Bronchial epithelial cell (primary cell): ENCODE results near the gene CHN1. TPM values are rescaled to one million over a fixed set of nuclear protein-coding genes. Genes with fewer than 3 reads are reported as not detected.

Experiments used
- DNase-seq: peaks from one replicate; pipeline ENCODE4 v3.0.0-alpha.2; 2010; ENCODE audit warnings: low read depth
- FAIRE-seq: peaks from 2 replicates; lab custom pipeline; 2011; peaks lifted over from hg19 to GRCh38; lab: Jason Lieb, UNC
- H3K27me3 ChIP-seq: 2 replicates; pipeline ENCODE4 v1.5.1; 2011; ENCODE audit warnings: low read length; ENCODE audit not compliant: control insufficient read depth, insufficient read depth
- H3K36me3 ChIP-seq: 2 replicates; pipeline ENCODE4 v1.5.1; 2011; ENCODE audit warnings: low read length; ENCODE audit not compliant: control insufficient read depth, insufficient read depth
- H3K4me3 ChIP-seq: 2 replicates; pipeline ENCODE4 v1.5.1; 2011; ENCODE audit warnings: mild to moderate bottlenecking, low read depth, low read length, control low read depth
- total RNA-seq: library from RNA; depleted of rRNA; stranded (reverse); fragments of >200 nt; gene quantifications from 2 replicates; pipeline ENCODE4 v1.2.1, GENCODE V29; 2014
- TF ChIP-seq, protein P1 (sequence below): IDR thresholded peaks from 2 replicates; pipeline ENCODE4 v1.5.1; 2011; ENCODE audit warnings: mild to moderate bottlenecking, moderate library complexity, low read length, control low read depth, inconsistent platforms; ENCODE audit not compliant: insufficient read depth, severe bottlenecking

The CHN1 gene
- total RNA-seq, 1 donor from 2014 or later: 2.6 TPM

GRCh38 chr2:174985614-174986013, 19.6 kb downstream of the CHN1 start:
- no peak overlapping the region for H3K4me3 ChIP-seq
- TF ChIP-seq, protein P1, sequence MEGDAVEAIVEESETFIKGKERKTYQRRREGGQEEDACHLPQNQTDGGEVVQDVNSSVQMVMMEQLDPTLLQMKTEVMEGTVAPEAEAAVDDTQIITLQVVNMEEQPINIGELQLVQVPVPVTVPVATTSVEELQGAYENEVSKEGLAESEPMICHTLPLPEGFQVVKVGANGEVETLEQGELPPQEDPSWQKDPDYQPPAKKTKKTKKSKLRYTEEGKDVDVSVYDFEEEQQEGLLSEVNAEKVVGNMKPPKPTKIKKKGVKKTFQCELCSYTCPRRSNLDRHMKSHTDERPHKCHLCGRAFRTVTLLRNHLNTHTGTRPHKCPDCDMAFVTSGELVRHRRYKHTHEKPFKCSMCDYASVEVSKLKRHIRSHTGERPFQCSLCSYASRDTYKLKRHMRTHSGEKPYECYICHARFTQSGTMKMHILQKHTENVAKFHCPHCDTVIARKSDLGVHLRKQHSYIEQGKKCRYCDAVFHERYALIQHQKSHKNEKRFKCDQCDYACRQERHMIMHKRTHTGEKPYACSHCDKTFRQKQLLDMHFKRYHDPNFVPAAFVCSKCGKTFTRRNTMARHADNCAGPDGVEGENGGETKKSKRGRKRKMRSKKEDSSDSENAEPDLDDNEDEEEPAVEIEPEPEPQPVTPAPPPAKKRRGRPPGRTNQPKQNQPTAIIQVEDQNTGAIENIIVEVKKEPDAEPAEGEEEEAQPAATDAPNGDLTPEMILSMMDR: peak; percentile 25
- no peaks in the 10 kb centered on the region for H3K27me3 ChIP-seq
- DNase-seq (peak; percentile 33), FAIRE-seq (no peak)
- no peaks in the 10 kb centered on the region for H3K36me3 ChIP-seq

DNA sequence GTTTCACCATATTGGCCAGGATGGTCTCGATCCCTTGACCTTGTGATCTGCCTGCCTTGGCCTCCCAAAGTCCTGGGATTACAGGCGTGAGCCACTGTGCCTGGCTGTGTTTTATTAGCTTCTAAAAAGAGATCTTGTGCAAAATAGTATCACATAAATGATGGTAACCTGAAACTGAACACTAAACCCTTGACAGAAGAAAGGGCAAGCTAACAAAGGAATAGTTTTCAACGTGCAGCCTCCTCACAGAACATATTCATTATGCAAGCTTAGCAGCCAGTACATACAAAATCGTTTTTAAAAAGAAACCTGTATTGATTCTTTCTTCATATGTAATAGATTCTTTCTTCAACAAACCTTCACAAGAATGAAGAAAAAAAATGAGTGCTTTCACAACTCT, 20.6 kb downstream of the CHN1 start:
- Histone ChIP-seq H3K27me3 (no peaks in the 10 kb centered on the region), H3K36me3 (no peaks in the 10 kb centered on the region), H3K4me3 (no peak overlapping the region)
- FAIRE-seq (no peak), DNase-seq (no peak)
- TF ChIP-seq, protein P1: no peak

- FAIRE-seq (no peak), DNase-seq (no peak)
- no peak overlapping the region for H3K4me3 ChIP-seq
- H3K27me3 ChIP-seq: no peaks in the 10 kb centered on the region
- TF ChIP-seq, protein P1: no peak
- no peaks in the 10 kb centered on the region for H3K36me3 ChIP-seq
Measured at GRCh38 chr2:174981331-174981730, 23.9 kb downstream of the CHN1 start.

GRCh38 chr2:174979996-174980395, 25.2 kb downstream of the CHN1 start:
- no peaks in the 10 kb centered on the region for H3K27me3 ChIP-seq
- DNase-seq: no peak
- TF ChIP-seq, protein P1: no peak
- no peak for FAIRE-seq
- H3K4me3 ChIP-seq: no peak overlapping the region
- no peaks in the 10 kb centered on the region for H3K36me3 ChIP-seq

- H3K4me3 ChIP-seq: no peak overlapping the region
- DNase-seq (peak; percentile 20), FAIRE-seq (no peak)
- no peaks in the 10 kb centered on the region for H3K36me3 ChIP-seq
- TF ChIP-seq, protein P1: no peak
- no peaks in the 10 kb centered on the region for H3K27me3 ChIP-seq
Measured at GRCh38 chr2:174977364-174977763, 27.8 kb downstream of the CHN1 start.

DNA sequence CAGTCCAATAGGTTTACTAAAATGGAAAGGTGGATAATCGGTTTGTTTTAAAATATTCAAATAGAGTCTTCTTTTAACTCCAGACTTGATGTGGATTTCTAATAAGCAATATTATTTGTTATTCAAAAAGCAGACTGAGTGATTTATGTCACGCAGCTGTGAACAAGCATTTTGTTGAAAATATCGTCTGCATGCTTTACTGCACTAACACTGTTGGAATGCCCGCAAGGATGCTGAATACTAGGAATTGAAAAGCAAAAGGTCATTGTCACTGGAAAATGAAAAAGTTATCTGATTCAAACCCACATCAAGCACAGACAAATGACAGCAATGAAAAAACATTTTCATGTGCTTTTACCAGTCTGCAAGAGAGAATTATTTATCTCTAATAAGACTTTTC, 31.1 kb downstream of the CHN1 start:
- Histone ChIP-seq H3K36me3 (no peaks in the 10 kb centered on the region), H3K27me3 (no peaks in the 10 kb centered on the region), H3K4me3 (no peak overlapping the region)
- no peak for DNase-seq
- TF ChIP-seq, protein P1: no peak
- FAIRE-seq: no peak
